ENCODE results near the gene ANKRD27. TPM values are rescaled to one million over a fixed set of nuclear protein-coding genes. Genes with fewer than 3 reads are reported as not detected.

Gene ANKRD27
- polyA plus RNA-seq, 6 donors from 2014 or later: 7.1 to 16.3 (median 11.5) TPM

DNA sequence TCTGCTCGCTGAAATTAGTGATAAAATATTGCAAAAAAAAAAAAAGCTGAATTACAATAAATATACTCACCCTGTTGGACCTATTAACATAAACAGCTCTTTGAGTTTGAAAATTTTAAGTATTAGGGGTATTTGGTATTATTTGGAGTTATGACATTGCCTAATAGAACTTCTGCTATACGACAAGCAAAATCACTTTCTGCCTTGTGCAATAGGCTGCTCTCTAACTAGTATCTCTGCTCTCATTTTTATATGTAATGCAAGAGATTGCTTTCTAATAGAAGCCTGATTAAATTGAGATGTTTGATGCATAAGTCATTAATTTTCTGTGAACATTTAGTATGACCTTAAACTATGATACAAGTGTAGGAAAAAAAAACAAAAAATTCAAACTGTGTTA is 6.0 kb upstream of the ANKRD27 start:
- DNase-seq (no peak), ATAC-seq (ENCODE audit: low read depth in 2 of 2) (no peak)
- Mint-ChIP-seq H3K4me1 (peaks cover 3 to 12% (median 8%) of the 10 kb centered on the region in 3 donors), H3K27ac (no peak overlapping the region), H3K4me3 (no peak overlapping the region), H3K27me3 (peaks cover 9 to 39% (median 25%) of the 10 kb centered on the region in 3 donors), H3K9me3 (no peaks in the 10 kb centered on the region), H3K36me3 (peaks cover 0 to 4% of the 10 kb centered on the region in 2 donors)

DNA sequence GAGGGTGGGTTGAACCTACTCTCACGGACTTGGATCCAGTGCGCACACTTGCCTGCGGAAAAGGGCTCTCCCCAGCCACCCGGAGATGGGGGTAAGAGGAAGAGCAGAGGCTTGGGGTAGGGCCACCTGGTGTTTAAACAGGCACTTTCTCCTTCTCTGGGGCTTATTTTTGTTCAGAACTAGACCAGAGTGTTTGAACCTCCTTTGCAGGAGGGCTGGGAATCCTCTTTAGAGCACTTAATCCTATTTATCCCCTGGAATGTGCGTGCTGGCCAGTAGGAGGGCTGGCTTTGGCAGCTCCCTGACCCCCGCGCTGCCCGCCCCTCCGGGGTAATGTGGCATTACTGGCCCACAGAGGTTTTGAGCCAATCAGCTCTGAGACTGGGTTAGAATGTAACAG is 2.7 kb upstream of the ANKRD27 start:
- Mint-ChIP-seq H3K4me1 (peaks cover 21 to 25% (median 25%) of the 10 kb centered on the region in 3 donors), H3K27me3 (peaks cover 9 to 39% (median 25%) of the 10 kb centered on the region in 3 donors), H3K9me3 (no peaks in the 10 kb centered on the region), H3K27ac (no peak overlapping the region), H3K4me3 (peak overlapping the region in 6 of 8 donors; percentile 2 to 80 (median 38)), H3K36me3 (no peaks in the 10 kb centered on the region)
- no peak for ATAC-seq (ENCODE audit: low read depth in 2 of 2)
- no peak for DNase-seq

DNA sequence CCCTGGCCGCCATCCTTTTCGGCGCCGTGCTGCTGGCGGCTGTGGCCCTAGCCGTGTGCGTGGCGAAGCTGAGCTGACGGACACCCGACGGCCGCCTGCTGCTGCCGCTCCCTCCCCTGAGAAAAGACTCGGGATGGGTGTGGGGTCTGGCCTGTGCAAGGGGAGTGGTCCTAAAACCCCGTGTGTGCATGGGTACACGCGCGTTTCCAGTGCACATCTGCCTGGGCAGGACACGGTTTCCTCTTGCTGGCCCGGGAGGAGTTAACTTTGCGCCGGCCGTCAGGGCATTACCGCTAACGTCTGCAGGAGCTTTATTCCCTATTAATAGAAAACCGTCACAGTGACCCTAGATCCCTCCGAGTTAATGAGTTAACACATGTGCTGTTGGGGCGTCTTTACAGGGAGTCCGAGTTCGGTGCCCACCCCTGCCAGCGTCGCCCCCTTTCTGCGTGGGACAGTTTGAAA is 1.9 kb upstream of the ANKRD27 start:
- Mint-ChIP-seq H3K27me3 (peaks cover 9 to 33% (median 21%) of the 10 kb centered on the region in 3 donors), H3K4me1 (peaks cover 22 to 32% (median 31%) of the 10 kb centered on the region in 3 donors)
- no peak for DNase-seq

DNA sequence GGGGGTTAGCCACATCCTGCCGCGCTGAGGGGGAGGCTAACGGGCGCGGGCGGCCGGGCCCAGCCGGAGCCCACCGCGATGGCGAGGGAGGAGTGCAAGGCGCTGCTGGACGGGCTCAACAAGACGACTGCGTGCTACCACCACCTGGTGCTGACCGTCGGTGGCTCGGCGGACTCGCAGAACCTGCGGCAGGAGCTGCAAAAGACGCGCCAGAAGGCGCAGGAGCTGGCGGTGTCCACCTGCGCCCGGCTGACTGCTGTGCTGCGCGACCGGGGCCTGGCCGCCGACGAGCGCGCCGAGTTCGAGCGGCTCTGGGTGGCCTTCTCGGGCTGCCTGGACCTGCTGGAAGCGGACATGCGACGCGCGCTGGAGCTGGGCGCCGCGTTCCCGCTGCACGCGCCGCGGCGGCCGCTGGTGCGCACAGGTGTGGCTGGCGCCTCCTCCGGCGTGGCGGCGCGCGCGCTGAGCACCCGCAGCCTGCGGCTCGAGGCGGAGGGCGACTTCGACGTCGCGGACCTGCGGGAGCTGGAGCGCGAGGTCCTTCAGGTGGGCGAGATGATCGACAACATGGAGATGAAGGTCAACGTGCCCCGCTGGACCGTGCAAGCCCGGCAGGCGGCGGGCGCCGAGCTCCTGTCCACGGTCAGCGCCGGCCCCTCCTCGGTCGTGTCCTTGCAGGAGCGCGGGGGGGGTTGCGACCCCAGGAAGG is 1.4 kb upstream of the ANKRD27 start:
- Mint-ChIP-seq H3K27ac (no peak overlapping the region), H3K4me3 (peak overlapping the region in 7 of 8 donors; percentile 47 to 93 (median 90)), H3K36me3 (no peaks in the 10 kb centered on the region), H3K4me1 (peaks cover 22 to 38% (median 36%) of the 10 kb centered on the region in 3 donors), H3K27me3 (peaks cover 9 to 33% (median 21%) of the 10 kb centered on the region in 3 donors), H3K9me3 (no peaks in the 10 kb centered on the region)
- ATAC-seq (ENCODE audit: low read depth in 2 of 2) (no peak), DNase-seq (peak; percentile 20)

More for the DNA sequence above, 1.9 kb upstream of the ANKRD27 start:
- ATAC-seq (ENCODE audit: low read depth in 2 of 2): no peak
- Mint-ChIP-seq H3K36me3 (no peaks in the 10 kb centered on the region), H3K9me3 (no peaks in the 10 kb centered on the region), H3K27ac (peak overlapping the region in 1 of 6 donors; percentile 70), H3K4me3 (peak overlapping the region; percentile 35 to 85 (median 74))

DNA sequence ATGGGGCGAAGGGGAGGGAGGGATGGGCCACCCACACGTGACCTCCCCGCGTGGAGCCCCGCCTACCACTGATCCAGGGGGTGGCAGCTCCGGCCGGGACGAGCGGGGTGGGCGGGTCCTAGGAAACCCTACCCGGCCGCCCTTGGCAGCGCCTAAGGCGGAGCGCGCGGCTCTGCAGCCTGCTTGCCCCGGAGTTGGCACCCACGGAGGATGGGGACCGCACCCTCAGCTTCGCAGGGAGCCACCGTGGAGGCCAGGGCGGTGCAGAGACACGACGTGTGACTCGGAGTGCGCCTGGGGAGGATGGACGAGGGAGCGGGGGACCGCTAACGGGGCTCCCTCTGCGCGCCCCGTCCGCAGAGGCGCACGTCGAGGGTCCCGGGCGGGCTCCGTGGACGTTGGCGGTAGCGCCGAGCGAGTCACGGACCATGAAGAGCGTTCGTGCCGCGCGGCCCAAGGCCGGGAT is 773 bp upstream of the ANKRD27 start, which contains the start of gene RGS9BP:
Gene RGS9BP (plus strand): TSS at position 129 of the 466 bp plus-strand sequence. CDS start 416 bp downstream, outside the sequence.
- H3K4me3 Mint-ChIP-seq: peak within 1 kb of the TSS; percentile 87 to 99 (median 92)
- H3K27me3 Mint-ChIP-seq: peaks cover 9 to 29% (median 16%) of the 10 kb centered on the region in 3 donors
- peaks cover 22 to 39% (median 38%) of the 10 kb centered on the region in 3 donors for H3K4me1 Mint-ChIP-seq
- no peaks in the 10 kb centered on the region for H3K9me3 Mint-ChIP-seq
- DNase-seq (no peak), ATAC-seq (ENCODE audit: low read depth in 2 of 2) (peak; percentile 14 to 17)
- no peaks in the 10 kb centered on the region for H3K36me3 Mint-ChIP-seq
- H3K27ac Mint-ChIP-seq: peak within 1 kb of the TSS in 5 of 6 donors; percentile 44 to 87 (median 71)

DNA sequence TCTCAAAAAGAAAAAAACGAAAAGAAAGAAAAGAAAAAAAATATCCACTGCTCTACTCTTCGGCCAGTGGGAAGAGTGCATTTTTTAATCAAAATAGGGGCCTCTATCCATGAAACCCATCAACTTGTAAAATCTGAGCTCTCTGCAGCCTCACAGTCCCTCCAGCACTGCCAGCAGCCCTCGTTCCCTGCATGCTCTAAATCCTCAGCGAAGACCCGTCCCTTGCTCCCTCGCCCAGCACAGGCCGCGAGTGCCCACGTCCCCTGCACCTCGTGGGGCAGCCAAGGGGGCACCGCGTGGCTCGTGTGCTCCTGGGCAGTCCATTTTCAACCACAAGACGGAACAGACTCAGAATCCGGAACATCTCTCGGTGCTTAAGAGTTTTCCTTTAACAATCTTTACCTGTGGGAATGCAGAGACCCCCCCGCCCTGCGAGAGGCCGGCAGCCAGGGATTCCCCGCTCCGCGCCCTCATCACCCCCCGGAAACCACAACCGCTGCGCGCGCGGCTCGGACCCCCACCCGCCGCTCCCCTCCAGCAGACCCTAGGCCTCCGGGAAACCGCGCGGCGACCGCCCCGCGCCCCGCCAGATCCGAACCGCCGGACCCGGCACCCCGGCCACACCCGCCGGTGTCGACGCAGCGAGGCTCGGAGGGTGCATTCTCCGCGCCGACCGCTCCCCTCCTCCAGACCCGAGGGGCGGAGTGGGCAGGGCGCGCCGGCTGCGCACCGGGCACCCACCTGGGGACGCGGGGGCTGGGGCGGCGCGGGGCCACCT is 638 bp downstream of the ANKRD27 start:
- no peak for ATAC-seq (ENCODE audit: low read depth in 2 of 2)
- Mint-ChIP-seq H3K27ac (peak overlapping the region in 5 of 6 donors; percentile 71 to 97 (median 82)), H3K36me3 (no peaks in the 10 kb centered on the region), H3K4me1 (peaks cover 29 to 47% (median 46%) of the 10 kb centered on the region in 3 donors), H3K9me3 (no peaks in the 10 kb centered on the region), H3K4me3 (peak overlapping the region; percentile 88 to 97 (median 92)), H3K27me3 (peaks cover 9 to 27% (median 14%) of the 10 kb centered on the region in 3 donors)
- DNase-seq: no peak

DNA sequence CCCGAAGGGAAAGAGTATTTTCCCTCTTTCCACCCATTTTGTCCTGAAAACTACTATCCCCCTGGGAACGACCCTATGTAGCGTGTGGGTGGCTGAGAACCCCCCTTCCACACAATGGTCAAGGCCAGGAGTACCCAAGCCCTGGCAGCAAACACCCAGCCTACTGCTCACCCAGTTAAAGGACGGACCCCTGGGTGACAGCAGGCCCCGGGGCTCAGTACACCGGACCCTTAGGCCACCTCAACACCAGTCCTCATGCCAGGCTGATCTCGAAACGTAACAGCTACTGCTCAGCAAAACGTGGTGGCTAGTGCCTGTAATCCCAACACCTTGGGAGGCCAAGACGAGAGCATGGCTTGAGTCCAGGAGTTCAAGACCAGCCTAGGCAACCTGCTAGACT is 1.4 kb downstream of the ANKRD27 start:
- ATAC-seq (ENCODE audit: low read depth in 2 of 2): no peak
- peak overlapping the region; percentile 85 to 97 (median 92) for H3K4me3 Mint-ChIP-seq
- no peak for DNase-seq
- H3K9me3 Mint-ChIP-seq: no peaks in the 10 kb centered on the region
- H3K4me1 Mint-ChIP-seq: peaks cover 33 to 53% (median 49%) of the 10 kb centered on the region in 3 donors
- peak overlapping the region in 3 of 6 donors; percentile 65 to 88 (median 76) for H3K27ac Mint-ChIP-seq
- H3K36me3 Mint-ChIP-seq: no peaks in the 10 kb centered on the region
- H3K27me3 Mint-ChIP-seq: peaks cover 9 to 22% (median 14%) of the 10 kb centered on the region in 3 donors

DNA sequence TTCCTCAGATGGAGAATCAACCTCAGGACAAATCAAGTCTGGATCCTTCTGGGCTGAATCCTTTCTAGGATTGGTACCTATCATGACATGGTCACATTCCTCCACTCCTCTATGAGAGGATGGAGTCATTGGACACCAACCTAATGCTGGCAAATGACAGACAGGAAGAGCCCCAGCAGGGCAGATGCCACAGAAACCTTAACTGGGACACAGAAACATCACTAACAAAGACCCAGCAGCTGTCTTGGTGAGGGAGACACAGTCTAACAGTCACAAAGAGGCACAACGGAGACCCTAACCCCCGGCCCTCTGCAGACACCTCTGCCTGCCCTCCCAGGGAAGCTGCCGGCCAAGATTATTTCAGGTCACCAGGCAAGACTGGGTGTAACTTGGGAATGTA is 2.1 kb downstream of the ANKRD27 start:
- ATAC-seq (ENCODE audit: low read depth in 2 of 2) (no peak), DNase-seq (no peak)
- no peaks in the 10 kb centered on the region for H3K36me3 Mint-ChIP-seq
- H3K9me3 Mint-ChIP-seq: no peaks in the 10 kb centered on the region
- peaks cover 33 to 59% (median 50%) of the 10 kb centered on the region in 3 donors for H3K4me1 Mint-ChIP-seq
- peak overlapping the region in 6 of 8 donors; percentile 70 to 97 (median 92) for H3K4me3 Mint-ChIP-seq
- H3K27ac Mint-ChIP-seq: peak overlapping the region in 1 of 6 donors; percentile 78
- peaks cover 8 to 16% (median 10%) of the 10 kb centered on the region in 3 donors for H3K27me3 Mint-ChIP-seq

DNA sequence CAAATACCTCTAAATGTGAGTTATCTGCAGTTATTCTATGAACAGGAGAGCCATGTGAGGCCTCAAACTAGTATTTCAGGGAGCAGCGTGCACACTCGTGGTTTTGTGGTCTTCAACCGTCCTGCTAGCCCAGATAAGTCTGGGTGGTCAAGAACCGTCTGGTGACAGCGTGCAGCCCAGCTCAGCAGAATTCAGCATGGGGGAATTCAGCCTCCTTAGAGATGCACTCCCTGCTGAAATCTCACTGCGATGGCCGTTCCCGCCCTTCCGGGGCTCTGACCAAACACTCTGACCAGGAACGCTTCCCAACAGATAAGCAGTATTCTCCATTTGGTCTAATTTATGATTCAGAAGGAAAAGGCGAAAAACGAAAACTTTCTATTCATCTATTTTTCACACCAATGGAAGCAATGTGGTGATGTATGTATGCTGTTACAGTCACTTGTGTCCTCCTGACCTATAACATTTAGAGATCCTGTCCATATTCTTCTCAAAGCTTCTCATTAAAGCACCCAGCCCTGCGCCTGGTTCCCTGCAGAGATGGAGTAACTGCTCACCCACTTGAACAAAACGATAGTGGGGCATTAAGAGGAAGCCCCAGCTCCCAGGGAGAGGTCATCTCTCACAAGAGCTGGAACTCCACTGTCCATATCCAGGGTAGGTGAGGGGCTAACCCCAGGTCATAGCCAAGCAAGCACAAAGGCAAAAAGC is 2.9 kb downstream of the ANKRD27 start:
- Mint-ChIP-seq H3K36me3 (no peaks in the 10 kb centered on the region), H3K4me1 (peaks cover 30 to 52% (median 42%) of the 10 kb centered on the region in 3 donors), H3K9me3 (no peaks in the 10 kb centered on the region), H3K27ac (no peak overlapping the region), H3K27me3 (peaks cover under 1 to 8% (median 2%) of the 10 kb centered on the region in 3 donors), H3K4me3 (peak overlapping the region in 4 of 8 donors; percentile 22 to 97 (median 60))
- DNase-seq: no peak
- ATAC-seq (ENCODE audit: low read depth in 2 of 2): no peak

DNA sequence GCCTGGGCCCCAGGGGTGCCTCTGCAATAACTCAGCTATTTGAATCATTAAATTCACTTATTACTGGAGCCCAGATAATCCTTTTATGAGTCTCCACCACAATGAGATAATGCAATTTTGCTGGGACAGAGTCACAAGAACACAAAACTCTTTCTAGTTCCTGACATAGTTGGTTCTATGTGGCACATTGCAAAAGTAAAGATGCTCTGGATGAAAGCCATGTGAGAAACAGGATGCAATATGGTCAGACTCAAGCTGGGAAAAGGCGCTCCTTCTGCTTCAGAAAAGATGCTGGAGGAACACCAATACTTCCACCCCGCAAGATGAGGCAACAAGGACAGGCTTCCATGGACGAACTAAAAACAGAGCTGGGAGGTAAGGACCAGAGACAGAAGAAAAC is 5.7 kb downstream of the ANKRD27 start:
- DNase-seq: no peak
- H3K27me3 Mint-ChIP-seq: no peaks in the 10 kb centered on the region
- no peaks in the 10 kb centered on the region for H3K36me3 Mint-ChIP-seq
- no peaks in the 10 kb centered on the region for H3K9me3 Mint-ChIP-seq
- no peak for ATAC-seq (ENCODE audit: low read depth in 2 of 2)
- H3K4me3 Mint-ChIP-seq: peak overlapping the region in 2 of 8 donors; percentile 26 to 56
- H3K4me1 Mint-ChIP-seq: peaks cover 26 to 49% (median 41%) of the 10 kb centered on the region in 3 donors
- H3K27ac Mint-ChIP-seq: peak overlapping the region in 1 of 6 donors; percentile 22

DNA sequence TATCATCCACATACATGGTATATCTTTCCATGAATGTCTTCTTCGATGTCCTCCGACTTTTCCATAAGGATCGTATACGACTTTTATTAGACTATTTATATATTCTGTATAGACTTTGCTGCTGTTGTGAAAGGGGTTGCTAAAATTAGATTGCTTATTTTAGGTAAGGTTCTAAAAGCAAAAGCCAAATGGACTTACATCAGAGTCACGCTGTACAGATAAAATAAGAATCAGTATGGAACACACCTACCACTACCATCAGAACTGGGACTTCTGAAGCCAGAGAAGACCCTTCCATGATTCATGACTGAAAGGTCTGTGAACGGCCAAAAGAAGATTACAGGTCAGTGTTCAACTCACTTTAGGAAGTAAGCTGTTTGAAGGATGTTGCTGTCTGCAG is 8.9 kb downstream of the ANKRD27 start:
- Mint-ChIP-seq H3K4me1 (peaks cover 13 to 33% (median 30%) of the 10 kb centered on the region in 3 donors), H3K9me3 (no peaks in the 10 kb centered on the region), H3K27me3 (no peaks in the 10 kb centered on the region), H3K27ac (no peak overlapping the region), H3K4me3 (no peak overlapping the region), H3K36me3 (no peaks in the 10 kb centered on the region)
- DNase-seq: no peak
- no peak for ATAC-seq (ENCODE audit: low read depth in 2 of 2)

DNA sequence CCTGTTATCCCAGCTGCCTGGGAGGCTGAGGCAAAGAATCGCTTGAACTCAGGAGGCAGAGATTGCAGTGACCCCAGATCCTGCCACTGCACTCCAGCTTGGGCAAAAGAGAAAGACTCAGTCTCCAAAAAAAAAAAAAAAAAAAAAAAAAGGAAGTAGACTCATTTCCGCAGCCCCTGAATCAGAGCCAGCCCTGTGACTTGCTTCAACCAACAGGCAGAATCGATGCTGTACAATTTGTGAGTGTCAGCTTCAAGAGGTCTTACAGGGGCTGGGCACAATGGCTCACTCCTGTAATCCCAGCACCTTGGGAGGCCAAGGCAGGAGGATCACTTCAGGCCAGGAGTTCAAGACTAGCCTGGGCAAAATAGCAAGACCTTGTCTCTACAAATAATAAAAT is 12.8 kb downstream of the ANKRD27 start:
- DNase-seq: no peak
- H3K36me3 Mint-ChIP-seq: no peaks in the 10 kb centered on the region
- H3K4me3 Mint-ChIP-seq: peak overlapping the region in 2 of 8 donors; percentile 19 to 23
- H3K27ac Mint-ChIP-seq: peak overlapping the region in 3 of 6 donors; percentile 18 to 43 (median 38)
- H3K9me3 Mint-ChIP-seq: no peaks in the 10 kb centered on the region
- no peak for ATAC-seq (ENCODE audit: low read depth in 2 of 2)
- peaks cover 3 to 20% (median 12%) of the 10 kb centered on the region in 3 donors for H3K4me1 Mint-ChIP-seq
- H3K27me3 Mint-ChIP-seq: no peaks in the 10 kb centered on the region
